Measurements from ENCODE around the gene EYA3. TPM values are rescaled to one million over a fixed set of nuclear protein-coding genes. Genes with fewer than 3 reads are reported as not detected.

Gene EYA3
- total and polyA plus RNA-seq, 2 of the 4 experiments (the other 2 are of a cell fraction): 9.1 to 17.6 TPM

DNA sequence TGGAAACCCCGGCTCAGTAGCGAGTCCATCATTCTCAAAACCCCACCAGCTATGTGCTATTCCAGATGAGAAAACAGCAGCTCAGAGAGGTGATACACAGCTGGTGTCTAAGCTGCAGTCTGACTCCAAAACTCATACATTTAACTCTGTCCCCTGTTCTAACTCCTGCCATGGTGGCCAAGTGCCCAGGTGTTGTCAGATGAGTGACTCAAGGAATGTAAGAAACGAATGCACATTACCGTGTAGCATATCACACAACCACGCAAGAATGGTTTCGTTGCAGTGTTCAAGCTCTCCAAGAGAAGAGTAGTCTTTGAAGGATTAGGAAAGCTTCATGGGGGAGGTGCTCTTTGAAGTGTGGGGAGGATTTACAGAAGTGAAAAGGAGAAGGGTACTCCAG, 133.3 kb downstream of the EYA3 start:
- Histone ChIP-seq H3K14ac (replicated peaks; ENCODE audit: low read depth, low read length) (no peak overlapping the region), H4K8ac (ENCODE audit: low read depth in 2 of 2, low read length in 2 of 2) (no peak overlapping the region), H3K9me1 (ENCODE audit: insufficient read depth, low read length) (peaks cover 9% of the 10 kb centered on the region), H2AK5ac (ENCODE audit: low read depth, low read length) (no peak overlapping the region), H3K27me3 (ENCODE audit: control insufficient read depth, insufficient read depth, low read length) (peaks cover 27% of the 10 kb centered on the region), H3K4me2 (ENCODE audit: low read depth, low read length) (no peak overlapping the region), H2BK120ac (ENCODE audit: low read depth, low read length) (no peak overlapping the region), H3K36me3 (ENCODE audit: control insufficient read depth, insufficient read depth, low read length) (no peaks in the 10 kb centered on the region), H3K27ac (ENCODE audit: insufficient read depth, low read length) (no peak overlapping the region), H2BK5ac (ENCODE audit: low read depth, low read length, poor library complexity, severe bottlenecking) (no peak overlapping the region), H2BK15ac (ENCODE audit: low read depth, low read length) (no peak overlapping the region), H3K79me1 (ENCODE audit: low read depth in 1 of 2, low read length in 2 of 2) (peaks cover 0 to 8% of the 10 kb centered on the region in 2 experiments; a peak in 3 of 4 replicates), H4K5ac (ENCODE audit: low read depth, low read length) (no peak overlapping the region), H3K4ac (ENCODE audit: low read depth, low read length) (no peak overlapping the region), H3K23ac (ENCODE audit: low read depth, low read length) (no peak overlapping the region), H3K9ac (ENCODE audit: low read depth, low read length) (no peak overlapping the region), H4K20me1 (ENCODE audit: insufficient read depth, low read length) (no peaks in the 10 kb centered on the region), H2AFZ (replicated peaks; ENCODE audit: low read length, poor library complexity) (no peak overlapping the region), H3K4me3 (ENCODE audit: insufficient read depth, low read depth, low read length) (no peak overlapping the region), H3K18ac (ENCODE audit: low read depth, low read length) (no peak overlapping the region), H3K4me1 (ENCODE audit: control insufficient read depth, insufficient read depth, low read length) (0 out of 2 replicates have a peak, but pooled peaks cover 2% of the 10 kb centered on the region), H3K56ac (ENCODE audit: extremely low read depth, insufficient read depth, low read length) (no peak overlapping the region), H4K91ac (ENCODE audit: insufficient read depth, low read depth, low read length) (no peak overlapping the region), H2BK20ac (ENCODE audit: low read depth, low read length) (no peak overlapping the region), H3K9me3 (ENCODE audit: control insufficient read depth, insufficient read depth, low read length) (no peaks in the 10 kb centered on the region), H2AK9ac (replicated peaks; ENCODE audit: low read depth, low read length, poor library complexity) (no peak overlapping the region)
- in situ Hi-C loops (cut with MboI; ENCODE audit: low sequenced_read_pairs) (no loop called here), intact Hi-C loops (cut with micrococcal nuclease) (no loop called here), dilution Hi-C loops (cut with HindIII; ENCODE audit: low sequenced_read_pairs, unreplicated experiment) (no loop called here)
- no peak for DNase-seq
- 52% methylated on average over 3 of the region's 6 CpGs; no CpG with 5 or more reads in 1 of the 2 experiments for WGBS, 2 experiments (ENCODE audit: extremely low coverage in 2 of 2, insufficient read length in 1 of 2)
- BruUV-seq (replicated peaks): no TSS peak
- TF ChIP-seq POLR2A (IDR thresholded peaks at IDR 0.05; ENCODE audit: low read depth, low read length) (no peak), CHD1 (IDR thresholded peaks at IDR 0.05; ENCODE audit: low read depth, low read length) (no peak), MAFK (IDR thresholded peaks at IDR 0.05; ENCODE audit: low read depth, low read length) (no peak)
- ChIA-PET CTCF (no interaction called here), POLR2A (ENCODE audit: unreplicated experiment) (no interaction called here)
- ATAC-seq (ENCODE audit: low read depth): no peak

Data from IMR-90 (cell line).